IPS DF 6.9 (cell line): ENCODE results near the gene NACC1.

ENCODE experiments used
- DNase-seq: peaks from one replicate; pipeline ENCODE4 v3.0.0-alpha.2; 2013; ENCODE audit warnings: low read depth, low spot score
- H3K27ac ChIP-seq: one replicate; pipeline ENCODE4 v1.5.1; 2013; ENCODE audit warnings: low read length, control low read depth
- H3K27me3 ChIP-seq: 2 replicates; pipeline ENCODE4 v1.6.1; 2013; ENCODE audit warnings: mild to moderate bottlenecking, low read length; ENCODE audit not compliant: control insufficient read depth, insufficient read depth
- H3K36me3 ChIP-seq: 2 replicates; pipeline ENCODE4 v1.6.1; 2013; ENCODE audit warnings: low read length; ENCODE audit not compliant: control insufficient read depth, insufficient read depth
- H3K4me1 ChIP-seq: 2 replicates; pipeline ENCODE4 v1.6.1; 2013; ENCODE audit warnings: low read length; ENCODE audit not compliant: control insufficient read depth, insufficient read depth
- H3K4me3 ChIP-seq: 2 replicates; pipeline ENCODE4 v1.5.1; 2013; ENCODE audit warnings: mild to moderate bottlenecking, low read length
- H3K9me3 ChIP-seq: 2 replicates; pipeline ENCODE4 v1.6.1; 2013; ENCODE audit warnings: low read length, inconsistent platforms; ENCODE audit not compliant: control insufficient read depth, insufficient read depth
- WGBS: extraction: QIAGEN DNeasy Blood & Tissue Kit; methylation state at CpG from one replicate; pipeline ENCODE4 v1.1.7; 2013; ENCODE audit warnings: mixed read lengths, missing lambda C conversion rate; ENCODE audit not compliant: insufficient read length, insufficient coverage; 5-methylcytosine and 5-hydroxymethylcytosine counted together

NACC1 gene

GRCh38 chr19:13187419-13187818 lies 69.4 kb downstream of the NACC1 start:
- DNase-seq, result no peak
- Histone ChIP-seq H3K27me3 (no peaks in the 10 kb centered on the region), H3K9me3 (no peaks in the 10 kb centered on the region), H3K36me3 (no peaks in the 10 kb centered on the region), H3K27ac (no peak overlapping the region), H3K4me3 (no peak overlapping the region), H3K4me1 (peaks cover 2% of the 10 kb centered on the region; the same call in 1 of the 2 replicates)
- no CpG with 5 or more reads among the region's 4 CpGs for WGBS

- no CpG with 5 or more reads among the region's 4 CpGs for WGBS
- Histone ChIP-seq H3K4me1 (peaks cover 2% of the 10 kb centered on the region; the same call in 1 of the 2 replicates), H3K4me3 (no peak overlapping the region), H3K9me3 (no peaks in the 10 kb centered on the region), H3K27ac (no peak overlapping the region), H3K36me3 (no peaks in the 10 kb centered on the region), H3K27me3 (no peaks in the 10 kb centered on the region)
- no peak for DNase-seq
These were observed 71.5 kb downstream of the NACC1 start for GRCh38 chr19:13189600-13189999.
